Nephron progenitor cell (in vitro differentiated cells): ENCODE results near the gene SLC35F3.

Experiments used
- DNase-seq: peaks from one replicate; pipeline ENCODE4 v3.0.0; 2021
- H3K27ac Mint-ChIP-seq: 2 replicates; pipeline ENCODE4 v1.8.0; 2021; ENCODE audit warnings: mild to moderate bottlenecking, moderate library complexity, mixed read lengths
- H3K27me3 Mint-ChIP-seq: 2 replicates; pipeline ENCODE4 v1.8.0; 2021; ENCODE audit warnings: mild to moderate bottlenecking, low read depth, mixed read lengths; ENCODE audit not compliant: poor library complexity
- H3K36me3 Mint-ChIP-seq: 2 replicates; pipeline ENCODE4 v1.8.0; 2021; ENCODE audit warnings: low read depth, mixed read lengths
- H3K4me1 Mint-ChIP-seq: 2 replicates; pipeline ENCODE4 v1.8.0; 2021; ENCODE audit warnings: mixed read lengths
- H3K4me3 Mint-ChIP-seq: 2 replicates; pipeline ENCODE4 v1.8.0; 2021; ENCODE audit warnings: mild to moderate bottlenecking, moderate library complexity, mixed read lengths
- H3K9me3 Mint-ChIP-seq: 2 replicates; pipeline ENCODE4 v1.8.0; 2021; ENCODE audit warnings: mild to moderate bottlenecking, moderate library complexity, mixed read lengths
- CTCF ChIP-seq: fragments of 200-600 bp; sonication (generic); IDR thresholded peaks from 2 replicates; pipeline ENCODE4 v1.5.0; 2021; ENCODE audit warnings: antibody characterized with exemption

The SLC35F3 gene

GRCh38 chr1:233975486-233975885, 71.0 kb downstream of the SLC35F3 start:
- H3K4me1 Mint-ChIP-seq = peaks cover 14% of the 10 kb centered on the region
- no peak overlapping the region for H3K4me3 Mint-ChIP-seq
- no peak for TF ChIP-seq CTCF
- DNase-seq = no peak
- H3K27me3 Mint-ChIP-seq = peaks cover 11% of the 10 kb centered on the region
- H3K9me3 Mint-ChIP-seq = no peaks in the 10 kb centered on the region
- H3K27ac Mint-ChIP-seq = no peak overlapping the region
- no peaks in the 10 kb centered on the region for H3K36me3 Mint-ChIP-seq

GRCh38 chr1:233981042-233981675, 76.7 kb downstream of the SLC35F3 start:
- no peak for DNase-seq
- Mint-ChIP-seq H3K9me3 (no peaks in the 10 kb centered on the region), H3K27me3 (peaks cover 12% of the 10 kb centered on the region), H3K36me3 (no peaks in the 10 kb centered on the region), H3K4me3 (no peak overlapping the region), H3K4me1 (peaks cover 20% of the 10 kb centered on the region), H3K27ac (no peak overlapping the region)
- TF ChIP-seq CTCF = no peak

- H3K9me3 Mint-ChIP-seq = no peaks in the 10 kb centered on the region
Measured at GRCh38 chr1:233982827-233983518, 78.5 kb downstream of the SLC35F3 start.

GRCh38 chr1:233983811-233984210, 79.3 kb downstream of the SLC35F3 start:
- Mint-ChIP-seq H3K9me3 (no peaks in the 10 kb centered on the region), H3K4me3 (no peak overlapping the region), H3K27ac (no peak overlapping the region), H3K4me1 (peaks cover 20% of the 10 kb centered on the region), H3K27me3 (peaks cover 12% of the 10 kb centered on the region), H3K36me3 (no peaks in the 10 kb centered on the region)
- TF ChIP-seq CTCF = no peak
- no peak for DNase-seq

More at GRCh38 chr1:233982827-233983518, 78.5 kb downstream of the SLC35F3 start:
- H3K27me3 Mint-ChIP-seq = peaks cover 12% of the 10 kb centered on the region
- no peak overlapping the region for H3K4me3 Mint-ChIP-seq
- TF ChIP-seq CTCF = no peak
- no peak overlapping the region for H3K27ac Mint-ChIP-seq
- no peaks in the 10 kb centered on the region for H3K36me3 Mint-ChIP-seq
- peaks cover 20% of the 10 kb centered on the region for H3K4me1 Mint-ChIP-seq
- no peak for DNase-seq

GRCh38 chr1:233988963-233989696, 84.7 kb downstream of the SLC35F3 start:
- Mint-ChIP-seq H3K4me3 (no peak overlapping the region), H3K27ac (no peak overlapping the region), H3K36me3 (no peaks in the 10 kb centered on the region), H3K9me3 (no peaks in the 10 kb centered on the region), H3K4me1 (no peaks in the 10 kb centered on the region), H3K27me3 (peaks cover 4% of the 10 kb centered on the region)
- DNase-seq = no peak
- TF ChIP-seq CTCF = no peak
